Erythroblast (primary cell): ENCODE measurements around the gene RANBP1.

ENCODE experiments used
- GATA1 ChIP-seq: IDR thresholded peaks from 2 replicates; pipeline ENCODE4 v1.6.1; 2011; ENCODE audit warnings: low read depth, mild to moderate bottlenecking, control low read depth, low read length, moderate library complexity
- POLR2A ChIP-seq: IDR thresholded peaks from 2 replicates; pipeline ENCODE4 v1.6.1; 2011; ENCODE audit warnings: mild to moderate bottlenecking, low read length

- no peak for TF ChIP-seq POLR2A
- no peak for TF ChIP-seq GATA1
Observed at GRCh38 chr22:20108757-20109230, 7.1 kb upstream of the RANBP1 start.
